ENCODE results near the gene MEGF8.

MEGF8 gene

DNA sequence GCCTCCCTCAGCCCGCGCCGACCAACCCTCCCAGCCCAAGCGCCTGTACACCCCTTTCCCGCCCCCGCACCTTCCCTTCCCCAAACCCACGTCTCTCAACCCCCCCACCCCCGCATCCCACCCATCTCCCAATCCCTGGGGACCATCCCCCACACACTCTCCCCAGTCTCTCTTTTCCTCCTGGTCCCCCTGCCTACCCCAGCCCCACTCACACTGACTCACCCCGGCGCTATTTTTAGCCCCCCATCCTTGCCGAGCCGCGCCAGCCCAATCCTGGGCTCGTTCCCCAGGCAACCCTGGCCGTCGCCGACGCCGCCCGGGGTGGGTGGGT lies 44.7 kb upstream of the MEGF8 start:
- H3K9me2 ChIP-seq (replicated peaks; ENCODE audit: insufficient read depth, low read length) = no peaks in the 10 kb centered on the region
- H2AFZ ChIP-seq (ENCODE audit: low read depth, low read length, severe bottlenecking) = no peak overlapping the region
- H3K9ac ChIP-seq (ENCODE audit: low read length) = peak overlapping the region; percentile 91
- H4K20me1 ChIP-seq (ENCODE audit: low read depth, low read length) = no peaks in the 10 kb centered on the region
- H3K36me3 ChIP-seq (ENCODE audit: low read length) = no peaks in the 10 kb centered on the region
- no peak for TF ChIP-seq EZH2phosphoT487 (conservative IDR thresholded peaks at IDR 0.05; ENCODE audit: low read length)
- TF ChIP-seq CTCF (IDR thresholded peaks at IDR 0.05; ENCODE audit: insufficient read depth, low read length, poor library complexity, severe bottlenecking) = no peak
- no peaks in the 10 kb centered on the region for H3K9me3 ChIP-seq (ENCODE audit: insufficient read depth, low read length)
- H3K4me3 ChIP-seq (ENCODE audit: insufficient read depth, low read length, poor library complexity, severe bottlenecking) = peak overlapping the region; percentile 82
- peaks cover 13% of the 10 kb centered on the region; the same call in 1 of the 2 replicates for H3K79me2 ChIP-seq (ENCODE audit: insufficient read depth, low read length)
- peak overlapping the region; percentile 62 for H3K4me2 ChIP-seq (ENCODE audit: low read depth, low read length, poor library complexity, severe bottlenecking)
- H3K27me3 ChIP-seq (ENCODE audit: low read length) = no peaks in the 10 kb centered on the region
- peak overlapping the region; percentile 89 for H3K27ac ChIP-seq (ENCODE audit: low read depth, low read length)
- peaks cover 29% of the 10 kb centered on the region for H3F3A ChIP-seq (ENCODE audit: insufficient read depth)

GRCh38 chr19:42281146-42281826 lies 44.1 kb upstream of the MEGF8 start:
- Histone ChIP-seq H3F3A (ENCODE audit: insufficient read depth) (peaks cover 24% of the 10 kb centered on the region), H3K27ac (ENCODE audit: low read depth, low read length) (peak overlapping the region; percentile 89), H3K9ac (ENCODE audit: low read length) (peak overlapping the region; percentile 91), H3K9me3 (ENCODE audit: insufficient read depth, low read length) (no peaks in the 10 kb centered on the region), H3K9me2 (replicated peaks; ENCODE audit: insufficient read depth, low read length) (no peaks in the 10 kb centered on the region), H3K4me2 (ENCODE audit: low read depth, low read length, poor library complexity, severe bottlenecking) (peak overlapping the region; percentile 62), H2AFZ (ENCODE audit: low read depth, low read length, severe bottlenecking) (no peak overlapping the region), H3K4me3 (ENCODE audit: insufficient read depth, low read length, poor library complexity, severe bottlenecking) (peak overlapping the region; percentile 48), H4K20me1 (ENCODE audit: low read depth, low read length) (no peaks in the 10 kb centered on the region), H3K27me3 (ENCODE audit: low read length) (no peaks in the 10 kb centered on the region), H3K36me3 (ENCODE audit: low read length) (no peaks in the 10 kb centered on the region), H3K79me2 (ENCODE audit: insufficient read depth, low read length) (peaks cover 15% of the 10 kb centered on the region; the same call in 1 of the 2 replicates)
- TF ChIP-seq CTCF (IDR thresholded peaks at IDR 0.05; ENCODE audit: insufficient read depth, low read length, poor library complexity, severe bottlenecking) (no peak), EZH2phosphoT487 (conservative IDR thresholded peaks at IDR 0.05; ENCODE audit: low read length) (no peak)

DNA sequence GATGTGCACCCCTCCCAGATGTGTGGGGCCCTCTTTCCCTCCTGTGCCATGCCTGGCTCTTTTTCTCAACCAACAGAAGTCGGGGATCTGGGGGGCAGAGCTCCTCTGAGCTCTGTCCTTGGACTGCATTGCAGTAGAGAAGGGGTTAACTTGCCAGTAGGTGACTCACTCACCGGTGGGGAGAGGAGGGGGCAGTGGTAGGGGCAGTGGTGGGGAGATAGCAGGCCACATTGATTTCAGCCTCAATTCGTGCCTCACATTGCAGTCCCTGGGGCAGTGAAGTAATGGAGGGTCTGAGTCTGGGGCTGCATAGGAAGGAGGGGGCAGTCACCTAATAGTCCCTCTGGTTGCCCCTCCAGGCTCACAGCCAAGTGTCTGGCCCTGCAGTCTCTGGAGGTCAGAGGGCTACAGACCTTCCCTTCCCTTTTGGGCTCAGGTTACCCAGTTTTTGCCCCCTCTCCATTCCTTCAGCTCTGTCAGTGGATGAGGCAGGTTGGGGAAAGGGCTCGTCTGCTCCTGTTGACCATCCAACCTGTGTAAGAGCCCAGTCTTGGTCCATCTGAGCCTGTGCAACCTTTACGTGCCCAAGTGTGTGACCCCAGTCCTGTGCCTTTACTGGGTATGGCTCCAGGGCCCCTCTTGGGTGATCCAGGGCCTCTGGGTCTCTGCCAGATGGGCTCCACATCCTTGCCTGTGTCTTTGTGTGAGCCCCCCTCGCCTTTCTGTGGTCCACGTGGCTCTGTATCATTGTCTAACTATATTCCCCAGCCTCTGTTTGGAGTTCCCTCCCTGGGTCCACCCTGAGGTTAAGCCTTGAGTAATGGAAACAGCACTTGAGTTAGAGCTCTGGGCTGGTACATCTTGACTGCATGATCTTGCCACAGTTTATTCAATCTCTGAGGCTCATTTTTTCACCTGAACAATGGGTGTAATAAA lies 43.3 kb upstream of the MEGF8 start:
- peak overlapping the region; percentile 89 for H3K27ac ChIP-seq (ENCODE audit: low read depth, low read length)
- peak overlapping the region; percentile 48 for H3K4me3 ChIP-seq (ENCODE audit: insufficient read depth, low read length, poor library complexity, severe bottlenecking)
- H3K79me2 ChIP-seq (ENCODE audit: insufficient read depth, low read length) = peaks cover 15% of the 10 kb centered on the region; the same call in 1 of the 2 replicates
- H3F3A ChIP-seq (ENCODE audit: insufficient read depth) = peaks cover 24% of the 10 kb centered on the region
- no peaks in the 10 kb centered on the region for H3K36me3 ChIP-seq (ENCODE audit: low read length)
- peak overlapping the region; percentile 91 for H3K9ac ChIP-seq (ENCODE audit: low read length)
- TF ChIP-seq CTCF (IDR thresholded peaks at IDR 0.05; ENCODE audit: insufficient read depth, low read length, poor library complexity, severe bottlenecking) = no peak
- TF ChIP-seq EZH2phosphoT487 (conservative IDR thresholded peaks at IDR 0.05; ENCODE audit: low read length) = no peak
- no peaks in the 10 kb centered on the region for H3K9me3 ChIP-seq (ENCODE audit: insufficient read depth, low read length)
- no peaks in the 10 kb centered on the region for H3K27me3 ChIP-seq (ENCODE audit: low read length)
- no peaks in the 10 kb centered on the region for H3K9me2 ChIP-seq (replicated peaks; ENCODE audit: insufficient read depth, low read length)
- H2AFZ ChIP-seq (ENCODE audit: low read depth, low read length, severe bottlenecking) = no peak overlapping the region
- peak overlapping the region; percentile 62 for H3K4me2 ChIP-seq (ENCODE audit: low read depth, low read length, poor library complexity, severe bottlenecking)
- no peaks in the 10 kb centered on the region for H4K20me1 ChIP-seq (ENCODE audit: low read depth, low read length)
